ENCODE measurements around the gene ACSM3. TPM values are rescaled to one million over a fixed set of nuclear protein-coding genes. Genes with fewer than 3 reads are reported as not detected.

ACSM3 gene
- total and polyA plus RNA-seq, 4 donors = 29.2 to 71.8 (median 50.3) TPM

DNA sequence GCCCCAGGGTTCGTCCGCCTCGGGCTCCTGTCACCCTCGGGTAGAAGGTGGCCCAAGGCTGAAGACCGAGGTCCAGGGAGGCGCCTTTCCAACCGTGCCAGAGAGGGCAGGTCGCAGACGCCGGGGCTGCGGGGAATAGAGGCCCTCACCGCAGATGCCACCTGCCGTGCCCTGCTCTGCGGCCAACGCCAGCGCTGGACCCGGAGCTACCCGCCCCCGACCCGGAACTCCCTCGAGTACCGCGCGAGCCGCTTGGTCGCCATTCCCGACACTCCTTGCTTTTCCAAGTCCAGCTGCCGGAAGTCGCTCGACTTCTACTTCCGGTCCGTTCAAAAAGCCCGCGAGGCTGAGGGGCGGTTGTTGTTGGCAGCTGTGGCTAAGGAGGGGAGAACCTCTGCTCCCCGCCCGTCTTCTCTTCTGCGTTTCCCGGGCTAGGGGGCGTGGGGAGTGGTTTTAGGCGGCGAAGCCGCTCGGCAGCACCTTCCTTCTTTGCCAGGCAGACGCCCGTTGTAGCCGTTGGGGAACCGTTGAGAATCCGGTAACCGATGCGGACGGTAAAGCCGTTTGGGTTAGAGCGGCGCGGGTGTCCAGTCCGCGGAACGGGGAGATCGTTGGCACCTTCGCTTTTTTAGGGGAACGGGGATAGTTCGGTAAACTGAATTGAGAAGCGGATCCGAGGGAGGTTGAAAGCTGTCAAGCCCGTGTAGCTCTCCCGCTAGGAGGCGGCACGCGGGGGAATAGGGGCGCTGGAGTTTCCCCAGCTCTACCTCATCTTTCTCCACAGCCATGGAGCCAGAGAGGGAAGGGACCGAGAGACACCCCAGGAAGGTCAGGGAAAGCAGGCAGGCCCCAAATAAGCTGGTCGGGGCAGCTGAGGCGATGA, 42.6 kb downstream of the ACSM3 start, which contains the start of the genes ERI2 and REXO5:
TSS of gene ERI2 (minus strand) at position 305 of the 883 bp plus-strand sequence. CDS start at position 263, 42 bp downstream.
TSS of gene REXO5 (plus strand) at position 360 of the 883 bp plus-strand sequence. CDS start at position 787, 427 bp downstream.
- peaks cover 9 to 33% (median 24%) of the 10 kb centered on the region in 4 donors for H3K4me1 ChIP-seq (ENCODE audit: control insufficient read depth in 4 of 4, insufficient read depth in 4 of 4, low read length in 3 of 4)
- peak within 1 kb of the TSS; percentile 77 to 90 (median 87) for H3K4me3 ChIP-seq (ENCODE audit: low read depth in 1 of 3, low read length in 3 of 3)
- H3K27ac ChIP-seq (ENCODE audit: low read depth in 1 of 2, low read length in 2 of 2) = peak within 1 kb of the TSS; percentile 82 to 88
- no peaks in the 10 kb centered on the region for H3K9me3 ChIP-seq (ENCODE audit: control insufficient read depth in 4 of 4, low read length in 3 of 4)
- no peaks in the 10 kb centered on the region for H3K27me3 ChIP-seq (ENCODE audit: control insufficient read depth in 4 of 4, insufficient read depth in 4 of 4, low read length in 3 of 4)
- TF ChIP-seq FOXA2 (IDR thresholded peaks at IDR 0.05) (no peak), FOXA1 (IDR thresholded peaks at IDR 0.05) (peak; percentile 28), NR2F2 (IDR thresholded peaks at IDR 0.05) (no peak), TAF1 (conservative IDR thresholded peaks at IDR 0.05) (peak; percentile 51), GABPA (IDR thresholded peaks at IDR 0.05 in 1 of 2, conservative IDR thresholded peaks at IDR 0.05 in 1 of 2) (peak; percentile 96 to 99), JUND (IDR thresholded peaks at IDR 0.05) (no peak), HNF4G (IDR thresholded peaks at IDR 0.05) (no peak), YY1 (IDR thresholded peaks at IDR 0.05) (peak; percentile 98), EGR1 (IDR thresholded peaks at IDR 0.05; ENCODE audit: low read depth in 2 of 2) (peak; percentile 44 to 62), RXRA (IDR thresholded peaks at IDR 0.05) (peak; percentile 71 to 91), RAD21 (IDR thresholded peaks at IDR 0.05) (peak in 1 of 2 donors; percentile 24), SP1 (IDR thresholded peaks at IDR 0.05) (peak; percentile 46), HNF4A (conservative IDR thresholded peaks at IDR 0.05) (peak; percentile 39 to 62)
- TF ChIP-seq, protein P1, sequence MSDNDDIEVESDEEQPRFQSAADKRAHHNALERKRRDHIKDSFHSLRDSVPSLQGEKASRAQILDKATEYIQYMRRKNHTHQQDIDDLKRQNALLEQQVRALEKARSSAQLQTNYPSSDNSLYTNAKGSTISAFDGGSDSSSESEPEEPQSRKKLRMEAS (IDR thresholded peaks at IDR 0.05) = peak; percentile 73
- TF ChIP-seq, protein P2, sequence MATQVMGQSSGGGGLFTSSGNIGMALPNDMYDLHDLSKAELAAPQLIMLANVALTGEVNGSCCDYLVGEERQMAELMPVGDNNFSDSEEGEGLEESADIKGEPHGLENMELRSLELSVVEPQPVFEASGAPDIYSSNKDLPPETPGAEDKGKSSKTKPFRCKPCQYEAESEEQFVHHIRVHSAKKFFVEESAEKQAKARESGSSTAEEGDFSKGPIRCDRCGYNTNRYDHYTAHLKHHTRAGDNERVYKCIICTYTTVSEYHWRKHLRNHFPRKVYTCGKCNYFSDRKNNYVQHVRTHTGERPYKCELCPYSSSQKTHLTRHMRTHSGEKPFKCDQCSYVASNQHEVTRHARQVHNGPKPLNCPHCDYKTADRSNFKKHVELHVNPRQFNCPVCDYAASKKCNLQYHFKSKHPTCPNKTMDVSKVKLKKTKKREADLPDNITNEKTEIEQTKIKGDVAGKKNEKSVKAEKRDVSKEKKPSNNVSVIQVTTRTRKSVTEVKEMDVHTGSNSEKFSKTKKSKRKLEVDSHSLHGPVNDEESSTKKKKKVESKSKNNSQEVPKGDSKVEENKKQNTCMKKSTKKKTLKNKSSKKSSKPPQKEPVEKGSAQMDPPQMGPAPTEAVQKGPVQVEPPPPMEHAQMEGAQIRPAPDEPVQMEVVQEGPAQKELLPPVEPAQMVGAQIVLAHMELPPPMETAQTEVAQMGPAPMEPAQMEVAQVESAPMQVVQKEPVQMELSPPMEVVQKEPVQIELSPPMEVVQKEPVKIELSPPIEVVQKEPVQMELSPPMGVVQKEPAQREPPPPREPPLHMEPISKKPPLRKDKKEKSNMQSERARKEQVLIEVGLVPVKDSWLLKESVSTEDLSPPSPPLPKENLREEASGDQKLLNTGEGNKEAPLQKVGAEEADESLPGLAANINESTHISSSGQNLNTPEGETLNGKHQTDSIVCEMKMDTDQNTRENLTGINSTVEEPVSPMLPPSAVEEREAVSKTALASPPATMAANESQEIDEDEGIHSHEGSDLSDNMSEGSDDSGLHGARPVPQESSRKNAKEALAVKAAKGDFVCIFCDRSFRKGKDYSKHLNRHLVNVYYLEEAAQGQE (IDR thresholded peaks at IDR 0.05) = peak; percentile 63
- TF ChIP-seq, protein P3, sequence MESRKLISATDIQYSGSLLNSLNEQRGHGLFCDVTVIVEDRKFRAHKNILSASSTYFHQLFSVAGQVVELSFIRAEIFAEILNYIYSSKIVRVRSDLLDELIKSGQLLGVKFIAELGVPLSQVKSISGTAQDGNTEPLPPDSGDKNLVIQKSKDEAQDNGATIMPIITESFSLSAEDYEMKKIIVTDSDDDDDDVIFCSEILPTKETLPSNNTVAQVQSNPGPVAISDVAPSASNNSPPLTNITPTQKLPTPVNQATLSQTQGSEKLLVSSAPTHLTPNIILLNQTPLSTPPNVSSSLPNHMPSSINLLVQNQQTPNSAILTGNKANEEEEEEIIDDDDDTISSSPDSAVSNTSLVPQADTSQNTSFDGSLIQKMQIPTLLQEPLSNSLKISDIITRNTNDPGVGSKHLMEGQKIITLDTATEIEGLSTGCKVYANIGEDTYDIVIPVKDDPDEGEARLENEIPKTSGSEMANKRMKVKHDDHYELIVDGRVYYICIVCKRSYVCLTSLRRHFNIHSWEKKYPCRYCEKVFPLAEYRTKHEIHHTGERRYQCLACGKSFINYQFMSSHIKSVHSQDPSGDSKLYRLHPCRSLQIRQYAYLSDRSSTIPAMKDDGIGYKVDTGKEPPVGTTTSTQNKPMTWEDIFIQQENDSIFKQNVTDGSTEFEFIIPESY (IDR thresholded peaks at IDR 0.05) = no peak
- TF ChIP-seq, protein P4, sequence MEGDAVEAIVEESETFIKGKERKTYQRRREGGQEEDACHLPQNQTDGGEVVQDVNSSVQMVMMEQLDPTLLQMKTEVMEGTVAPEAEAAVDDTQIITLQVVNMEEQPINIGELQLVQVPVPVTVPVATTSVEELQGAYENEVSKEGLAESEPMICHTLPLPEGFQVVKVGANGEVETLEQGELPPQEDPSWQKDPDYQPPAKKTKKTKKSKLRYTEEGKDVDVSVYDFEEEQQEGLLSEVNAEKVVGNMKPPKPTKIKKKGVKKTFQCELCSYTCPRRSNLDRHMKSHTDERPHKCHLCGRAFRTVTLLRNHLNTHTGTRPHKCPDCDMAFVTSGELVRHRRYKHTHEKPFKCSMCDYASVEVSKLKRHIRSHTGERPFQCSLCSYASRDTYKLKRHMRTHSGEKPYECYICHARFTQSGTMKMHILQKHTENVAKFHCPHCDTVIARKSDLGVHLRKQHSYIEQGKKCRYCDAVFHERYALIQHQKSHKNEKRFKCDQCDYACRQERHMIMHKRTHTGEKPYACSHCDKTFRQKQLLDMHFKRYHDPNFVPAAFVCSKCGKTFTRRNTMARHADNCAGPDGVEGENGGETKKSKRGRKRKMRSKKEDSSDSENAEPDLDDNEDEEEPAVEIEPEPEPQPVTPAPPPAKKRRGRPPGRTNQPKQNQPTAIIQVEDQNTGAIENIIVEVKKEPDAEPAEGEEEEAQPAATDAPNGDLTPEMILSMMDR (IDR thresholded peaks at IDR 0.05; ENCODE audit: low read depth, low read length, missing input control) = peak; percentile 25
- TF ChIP-seq, protein P5, sequence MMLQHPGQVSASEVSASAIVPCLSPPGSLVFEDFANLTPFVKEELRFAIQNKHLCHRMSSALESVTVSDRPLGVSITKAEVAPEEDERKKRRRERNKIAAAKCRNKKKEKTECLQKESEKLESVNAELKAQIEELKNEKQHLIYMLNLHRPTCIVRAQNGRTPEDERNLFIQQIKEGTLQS (IDR thresholded peaks at IDR 0.05) = peak; percentile 20
- WGBS = under 1% methylated on average over 74 of the region's 74 CpGs
- peak; percentile 93 for DNase-seq (ENCODE audit: low spot score)
- H3K9ac ChIP-seq (ENCODE audit: low read depth in 1 of 2, low read length in 2 of 2) = peak within 1 kb of the TSS; percentile 52 to 82
- H3K36me3 ChIP-seq (ENCODE audit: control insufficient read depth in 4 of 4, insufficient read depth in 3 of 4, low read depth in 1 of 4, low read length in 3 of 4) = no peaks in the 10 kb centered on the region
